Pulmonary artery endothelial cell (primary cell): ENCODE measurements around the gene PPP1R3F. TPM values are rescaled to one million over a fixed set of nuclear protein-coding genes. Genes with fewer than 3 reads are reported as not detected.
"Not testable (repeated sequence)": the region's sequence is repeated elsewhere in the genome, so short reads cannot be mapped to it uniquely, and the experiment has no call there.

ENCODE experiments used
- DNase-seq: peaks from one replicate; pipeline ENCODE4 v3.0.0-alpha.2; 2011; ENCODE audit warnings: low read depth, low spot score
- total RNA-seq: library from RNA; depleted of rRNA; stranded (reverse); fragments of >200 nt; gene quantifications from 2 replicates; pipeline ENCODE4 v1.2.3, GENCODE V29; 2014

Gene PPP1R3F
- total RNA-seq, 1 donor from 2014 or later, result 1.5 TPM

DNA sequence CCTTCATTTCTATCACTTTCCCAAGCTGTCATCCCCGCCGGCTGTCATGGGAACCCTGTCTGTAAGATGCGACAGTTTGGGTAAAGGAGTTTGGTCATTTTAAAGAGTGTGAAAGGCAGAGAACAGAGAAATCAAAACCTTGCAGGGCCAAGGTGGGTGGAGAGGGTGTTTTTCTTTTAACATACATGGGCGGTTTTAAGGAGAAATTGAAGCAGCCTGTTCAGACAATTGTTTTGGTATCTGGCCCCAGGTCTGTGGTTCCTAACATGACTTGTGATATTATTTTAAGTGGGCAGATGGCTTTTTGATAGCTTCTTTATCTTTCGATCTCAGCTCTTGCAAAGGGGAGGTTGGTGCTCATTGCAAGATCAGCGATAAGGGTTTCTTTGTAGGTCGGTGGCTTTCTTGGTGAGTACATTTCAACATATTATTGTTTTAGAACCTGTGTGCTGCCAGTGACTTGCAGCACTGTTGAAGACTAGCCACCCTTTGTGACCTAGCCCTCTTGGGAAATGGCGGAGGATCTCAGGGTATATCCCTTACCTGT, 3.7 kb downstream of the PPP1R3F start:
- DNase-seq, result no peak

DNA sequence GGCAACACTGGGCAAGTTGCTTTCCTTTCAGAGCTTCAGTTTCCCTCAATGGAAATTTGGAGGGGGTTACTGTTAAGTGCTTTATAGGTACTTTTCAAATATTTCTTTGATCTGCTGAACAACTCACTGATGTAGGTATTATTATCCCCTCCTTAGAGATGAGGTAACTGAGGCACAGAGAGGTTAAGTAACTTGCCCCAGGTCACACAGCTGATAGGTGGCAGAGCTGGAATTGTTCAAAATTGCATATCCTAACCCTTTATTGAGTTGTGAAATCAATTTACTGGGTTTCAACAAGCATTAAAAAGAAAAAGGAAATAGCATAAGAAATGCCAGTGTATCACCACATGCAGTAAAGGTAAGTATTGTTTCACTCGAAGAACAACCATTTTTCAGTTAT, 6.6 kb downstream of the PPP1R3F start:
- DNase-seq, result no peak

DNA sequence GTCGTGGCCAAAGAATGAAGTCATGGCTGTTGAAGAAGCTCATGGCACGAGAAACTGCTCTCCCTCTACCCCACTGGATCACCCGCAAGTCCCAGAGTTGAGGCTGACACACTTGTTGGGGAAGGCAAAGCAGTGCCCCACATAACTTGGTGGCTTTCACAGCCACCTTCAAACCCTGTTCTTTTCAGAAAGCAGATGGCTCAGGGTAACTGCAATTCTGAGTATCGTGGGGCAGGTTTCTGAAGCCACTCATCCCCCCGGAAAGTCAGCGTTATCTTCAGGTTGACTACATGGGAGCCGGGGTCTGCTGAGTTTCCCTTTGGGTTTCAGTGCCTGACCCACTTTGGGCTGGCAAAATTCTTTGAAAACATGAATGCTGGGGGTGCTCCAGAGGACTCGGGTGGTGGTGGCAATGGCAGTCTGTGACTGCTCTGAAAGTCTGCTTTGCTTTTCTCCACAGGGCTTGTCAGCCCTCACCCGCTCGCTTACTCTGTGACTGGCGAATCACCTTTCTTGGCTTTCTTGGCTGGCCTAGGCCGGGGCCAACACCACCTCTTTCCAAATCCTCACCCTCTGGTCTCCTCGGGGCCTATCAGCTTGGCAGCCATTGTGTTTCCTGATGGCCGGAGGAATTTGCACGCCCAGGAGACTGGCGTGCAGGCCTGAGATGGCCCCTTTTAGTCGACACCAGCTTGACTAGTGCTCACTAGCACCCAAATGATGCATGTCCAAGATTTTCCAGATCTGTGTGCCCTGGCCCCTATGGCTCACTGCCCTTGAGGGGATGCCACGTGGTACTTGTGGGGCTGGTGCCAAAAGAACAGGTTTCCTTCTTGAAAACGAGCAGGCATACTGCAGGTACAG, 7.3 kb downstream of the PPP1R3F start:
- DNase-seq, result no peak

DNA sequence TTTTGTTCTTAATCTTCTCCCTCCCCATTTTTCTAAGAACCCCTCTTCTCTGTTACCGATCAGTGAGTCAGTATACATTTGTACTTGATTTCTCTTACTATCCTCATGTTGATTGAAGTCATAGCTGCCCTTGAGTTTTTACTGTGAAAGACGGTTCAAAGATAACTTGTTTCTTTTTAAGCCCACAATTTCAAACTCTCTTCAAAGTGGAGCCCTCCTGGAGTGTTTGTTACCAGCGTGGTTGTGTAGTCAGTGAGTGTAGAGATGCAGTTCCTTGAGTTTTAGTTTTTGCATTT, 7.9 kb downstream of the PPP1R3F start:
- DNase-seq, result no peak

DNA sequence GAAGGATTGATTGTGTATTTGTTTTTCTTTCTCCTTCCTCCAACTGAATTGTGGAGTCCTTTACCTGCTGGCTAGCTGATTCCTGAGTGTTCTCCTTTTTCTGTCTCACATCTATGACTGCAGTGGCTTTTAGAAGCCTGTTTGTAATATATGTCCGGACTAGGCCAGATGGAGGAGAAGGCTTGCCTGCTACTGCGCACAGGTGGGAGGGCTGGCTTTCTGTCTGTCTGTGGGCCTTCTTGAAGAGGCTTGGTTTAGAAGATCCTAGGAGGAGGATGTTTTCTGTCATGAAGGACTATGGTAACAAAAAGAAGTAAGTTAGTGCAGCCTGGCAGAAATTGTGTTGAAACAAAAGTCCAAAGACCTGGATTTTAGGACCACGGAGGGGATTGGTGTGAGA, 8.5 kb downstream of the PPP1R3F start:
- no peak for DNase-seq

DNA sequence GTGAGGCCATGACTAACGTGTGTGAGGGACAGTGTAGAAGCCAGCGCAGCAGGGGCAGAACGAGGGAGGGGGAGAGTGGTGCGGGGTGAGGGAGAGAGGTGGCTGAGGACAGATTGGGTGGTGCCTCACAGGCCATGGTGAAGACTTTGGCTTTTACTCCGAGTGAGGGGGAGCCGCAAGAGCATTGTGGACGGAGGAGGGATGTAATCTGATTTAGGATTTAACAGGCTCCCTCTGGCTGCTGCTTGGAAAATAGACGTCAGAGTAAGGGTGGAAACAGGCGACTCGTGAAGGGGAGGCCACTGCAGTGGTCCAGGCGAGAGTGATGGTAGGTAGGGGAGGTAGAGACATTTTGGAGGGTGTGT, 13.0 kb downstream of the PPP1R3F start:
- no peak for DNase-seq

DNA sequence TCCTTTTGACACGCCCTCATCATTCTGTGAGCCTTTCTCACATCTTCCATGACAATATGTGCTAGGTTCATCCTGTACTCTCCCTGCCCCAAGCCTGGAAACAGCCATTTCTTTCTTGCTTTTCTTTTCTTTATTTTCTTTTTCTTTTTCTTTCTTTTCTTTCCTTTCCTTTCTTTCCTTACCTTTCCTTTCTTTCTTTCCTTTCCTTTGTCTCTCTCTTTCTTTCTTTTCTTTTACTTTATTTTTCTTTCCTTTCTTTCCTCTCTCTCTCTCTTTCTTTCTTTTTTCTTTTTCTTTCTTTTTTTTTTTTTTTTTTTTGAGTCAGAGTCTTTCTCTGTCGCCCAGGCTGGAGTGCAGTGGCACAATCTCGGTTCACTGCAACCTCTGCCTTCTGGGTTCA, 14.6 kb downstream of the PPP1R3F start:
- DNase-seq, result no peak

DNA sequence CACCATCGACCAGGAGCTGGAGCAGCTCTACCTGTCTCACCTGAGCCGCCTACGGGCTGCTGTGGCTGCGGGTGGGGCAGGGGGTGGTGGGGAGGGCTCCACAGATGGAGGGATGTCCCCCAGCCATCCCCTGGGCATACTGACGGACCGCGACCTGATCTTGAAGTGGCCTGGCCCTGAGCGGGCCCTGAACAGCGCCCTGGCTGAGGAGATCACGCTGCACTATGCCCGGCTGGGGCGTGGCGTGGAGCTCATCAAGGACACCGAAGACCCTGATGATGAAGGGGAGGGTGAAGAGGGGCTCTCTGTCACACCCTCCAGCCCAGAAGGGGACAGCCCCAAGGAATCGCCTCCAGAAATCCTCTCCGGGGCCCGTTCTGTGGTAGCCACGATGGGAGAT, 16.5 kb downstream of the PPP1R3F start:
- no peak for DNase-seq

DNA sequence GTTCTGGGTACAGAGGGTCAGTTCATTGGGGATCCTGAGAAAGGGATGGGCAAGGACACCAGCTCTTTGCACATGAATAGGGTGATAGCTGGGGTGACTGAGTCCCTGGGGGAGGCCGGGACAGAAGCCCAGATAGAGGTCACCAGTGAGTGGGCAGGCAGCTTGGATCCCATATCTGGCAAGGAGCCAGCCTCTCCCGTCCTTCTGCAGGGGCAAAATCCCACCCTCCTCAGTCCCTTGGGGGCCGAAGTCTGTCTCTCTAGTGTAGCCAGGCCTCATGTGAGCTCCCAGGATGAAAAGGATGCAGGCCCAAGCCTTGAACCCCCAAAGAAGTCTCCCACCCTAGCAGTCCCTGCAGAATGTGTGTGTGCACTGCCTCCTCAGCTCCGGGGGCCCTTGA, 17.0 kb downstream of the PPP1R3F start:
- no peak for DNase-seq

DNA sequence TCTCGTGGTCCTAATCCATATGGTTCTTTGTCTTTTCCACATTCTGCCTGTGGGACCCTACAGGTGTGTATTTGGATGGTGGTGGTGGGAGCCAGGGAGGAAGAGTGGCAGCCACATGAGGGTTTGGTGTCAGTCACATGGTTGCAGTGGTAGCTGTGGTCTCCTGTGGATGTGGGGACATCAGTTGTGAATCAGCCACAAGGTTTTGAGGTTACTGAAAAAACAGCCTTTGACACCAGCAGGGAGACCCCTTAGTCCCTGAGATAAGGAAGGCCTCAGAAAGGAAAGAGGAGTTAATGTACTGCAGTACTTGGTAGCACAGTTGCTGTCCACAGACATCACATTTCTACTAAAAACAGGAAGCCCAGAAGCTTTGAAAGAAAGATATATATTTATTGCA, 18.1 kb downstream of the PPP1R3F start:
- DNase-seq, result no peak

DNA sequence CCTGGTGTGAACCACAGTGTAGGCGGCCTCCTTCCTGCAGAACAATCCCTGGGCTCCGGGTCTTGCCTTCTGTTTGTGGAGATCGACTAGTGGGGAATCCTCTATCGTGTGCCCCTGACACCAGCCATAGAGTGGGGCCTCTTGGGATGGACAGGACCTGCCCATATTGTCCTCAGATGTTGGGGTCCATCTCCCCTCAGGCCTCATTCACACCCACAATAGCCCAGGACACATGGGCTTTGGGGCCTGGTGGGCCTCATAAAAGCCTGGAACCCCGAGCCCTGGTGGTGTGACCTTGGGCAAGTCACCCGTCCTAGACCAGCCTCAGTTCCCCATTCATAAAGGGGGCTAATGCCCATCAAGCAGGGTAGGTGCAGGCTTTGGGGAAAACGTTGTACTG, 20.6 kb downstream of the PPP1R3F start:
- DNase-seq, result no peak

DNA sequence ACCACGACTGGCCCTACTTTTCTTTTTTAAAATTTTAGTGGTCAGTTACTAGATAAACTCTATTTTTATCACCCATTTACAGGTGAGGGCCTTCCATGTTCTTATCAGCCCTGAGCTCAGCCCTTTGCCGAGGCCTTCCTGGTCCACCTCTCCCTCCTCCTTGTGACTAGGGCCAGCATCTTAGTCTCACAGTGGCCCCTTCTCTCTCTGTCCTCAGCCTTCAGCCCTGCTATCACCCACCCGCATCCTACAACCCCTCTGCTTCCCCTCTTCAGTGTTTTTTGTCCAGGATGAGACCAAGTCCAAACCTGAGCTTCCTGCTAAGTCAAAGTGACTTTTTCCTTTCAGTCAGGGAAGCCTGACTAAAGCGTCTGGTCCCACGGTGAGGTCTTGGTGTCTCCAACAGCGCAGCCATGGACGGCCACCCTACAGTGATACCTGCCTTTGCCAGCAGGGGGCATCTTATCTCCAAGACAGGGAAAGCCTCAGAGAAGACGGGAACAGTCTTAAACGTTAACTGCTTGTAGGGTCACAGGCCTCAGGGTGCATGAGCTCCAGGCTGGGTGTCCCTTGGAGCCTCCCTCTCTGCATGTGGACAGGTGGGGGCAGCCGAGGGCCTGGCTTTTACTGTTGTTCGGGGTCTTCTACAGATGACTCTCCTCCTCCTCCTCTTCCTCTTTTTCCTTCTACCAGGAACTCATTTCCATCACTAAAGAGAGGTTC, 22.2 kb downstream of the PPP1R3F start:
- DNase-seq, result peak; percentile 4

DNA sequence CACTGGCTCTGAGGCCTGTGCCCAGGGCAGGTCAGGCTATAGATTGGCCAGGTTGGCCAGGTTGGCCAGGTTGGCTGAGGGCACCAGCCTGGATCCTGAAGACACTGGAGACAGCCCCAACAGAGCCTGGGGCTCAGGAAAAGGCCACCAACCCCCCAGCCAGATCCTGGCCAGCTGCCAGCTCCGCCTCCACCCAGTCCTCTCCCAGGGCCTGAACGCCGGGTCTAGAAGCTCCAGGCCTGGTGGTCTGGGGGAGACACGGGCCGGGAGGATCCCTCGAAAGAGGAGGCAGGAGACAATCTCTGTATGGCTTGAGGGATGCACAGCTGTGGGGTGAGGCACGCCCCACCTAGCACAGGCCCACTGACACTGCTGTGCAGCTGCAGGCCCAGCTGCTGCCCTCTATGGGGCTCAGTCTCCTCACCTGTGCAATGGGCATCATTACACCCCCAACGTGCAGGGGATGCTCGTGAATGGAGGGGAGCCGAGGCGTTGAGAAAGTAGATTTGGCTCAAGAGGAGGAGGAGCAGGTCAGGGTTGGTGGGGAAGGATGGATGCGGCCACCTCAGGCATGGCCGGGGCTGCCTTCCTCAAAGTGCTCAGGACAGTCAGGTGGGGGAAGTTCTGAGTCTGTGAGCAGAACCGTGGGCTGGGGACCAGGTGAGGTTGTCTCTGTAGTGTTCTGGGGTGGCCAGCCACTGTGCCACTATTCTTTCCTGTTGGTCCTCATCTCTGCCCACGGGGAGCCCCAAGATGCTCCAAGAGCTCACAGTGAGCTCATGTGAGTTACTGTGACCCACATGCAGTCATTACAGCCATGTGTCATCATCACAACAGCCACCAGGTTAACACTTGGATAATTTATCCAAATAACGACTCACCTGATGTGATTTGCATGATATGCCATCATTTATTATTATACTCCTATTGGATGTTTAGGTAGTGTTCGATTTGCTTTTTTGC, 23.1 kb downstream of the PPP1R3F start:
- DNase-seq, result no peak

DNA sequence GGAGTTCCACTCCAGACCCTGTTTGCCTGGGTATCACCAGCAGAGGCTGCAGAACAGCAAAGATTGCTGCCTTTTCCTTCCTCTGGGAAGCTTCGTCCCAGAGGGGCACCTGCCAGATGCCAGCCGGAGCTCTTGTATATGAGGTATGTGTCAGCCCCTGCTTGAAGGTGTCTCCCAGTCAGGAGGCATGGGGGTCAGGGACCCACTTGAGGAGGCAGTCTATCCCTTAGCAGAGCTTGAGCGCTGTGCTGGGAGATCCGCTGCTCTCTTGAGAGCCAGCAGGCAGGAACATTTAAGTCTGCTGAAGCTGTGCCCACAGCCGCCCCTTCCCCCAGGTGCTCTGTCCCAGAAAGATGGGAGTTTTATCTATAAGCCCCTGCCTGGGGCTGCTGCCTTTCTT, 29.7 kb downstream of the PPP1R3F start:
- DNase-seq, result not testable (repeated sequence)

DNA sequence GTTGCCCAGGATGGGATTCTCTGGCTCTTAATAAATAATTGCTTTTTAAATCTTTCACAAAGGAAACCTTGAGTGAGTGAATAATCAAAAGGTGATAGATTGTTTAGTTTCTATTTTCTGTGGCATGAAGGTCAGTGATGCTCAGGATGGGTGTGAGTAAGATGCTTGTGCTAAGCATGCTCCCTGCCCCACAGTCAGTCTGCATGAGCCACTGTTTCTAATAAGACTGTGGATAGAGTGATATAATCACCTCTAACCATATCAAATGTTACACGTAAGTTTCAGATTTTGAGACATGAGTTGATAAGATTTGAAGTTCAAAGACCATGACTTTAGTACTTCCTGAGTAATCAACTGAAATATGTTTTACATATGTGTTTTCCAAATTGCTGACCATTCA, 31.1 kb downstream of the PPP1R3F start:
- DNase-seq, result no peak

DNA sequence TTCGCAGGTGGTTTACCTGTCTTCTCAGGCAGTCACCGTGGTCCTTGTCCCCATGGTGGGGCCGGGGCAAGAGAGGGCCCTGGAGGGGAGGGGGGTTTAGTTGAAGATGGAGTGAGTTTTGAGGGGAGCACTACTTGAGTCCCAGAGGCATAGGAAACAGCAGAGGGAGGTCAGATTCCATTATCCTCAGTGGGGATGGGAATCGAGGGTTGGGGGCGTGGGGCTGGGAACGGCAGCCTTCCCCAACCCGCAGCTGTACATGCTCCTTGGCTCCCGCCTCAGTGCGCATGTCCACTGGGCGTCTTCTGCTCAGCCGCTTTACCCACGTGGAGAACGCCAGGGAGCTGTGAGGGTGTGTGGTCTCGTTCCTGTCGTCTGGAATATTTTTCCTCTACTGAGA, 33.8 kb downstream of the PPP1R3F start, which contains the start of gene GAGE10:
Gene GAGE10, plus strand, starts transcription at position 301 of the 400 bp plus-strand sequence. CDS start 1,214 bp downstream, outside the sequence.
- no peak for DNase-seq

DNA sequence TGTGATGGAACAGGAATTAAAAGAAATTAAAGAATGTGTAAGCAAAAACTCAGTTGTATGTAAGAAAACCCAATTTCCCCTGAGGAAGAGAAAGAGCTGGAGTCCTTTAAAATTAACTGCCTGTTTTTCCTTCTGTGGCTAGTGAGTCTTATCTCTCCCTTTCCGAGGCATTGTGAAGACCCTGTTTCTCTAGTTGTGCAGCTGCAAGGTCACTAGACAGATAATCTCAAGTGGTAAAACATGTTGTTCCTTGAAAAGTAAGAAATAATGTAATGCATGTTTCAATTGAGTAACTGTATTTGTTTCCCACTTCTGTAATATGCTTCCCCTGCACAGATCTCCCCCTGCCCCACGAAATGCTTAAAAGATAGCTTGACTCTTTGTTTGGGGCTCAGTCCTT, 38.2 kb downstream of the PPP1R3F start:
- DNase-seq, result not testable (repeated sequence)

DNA sequence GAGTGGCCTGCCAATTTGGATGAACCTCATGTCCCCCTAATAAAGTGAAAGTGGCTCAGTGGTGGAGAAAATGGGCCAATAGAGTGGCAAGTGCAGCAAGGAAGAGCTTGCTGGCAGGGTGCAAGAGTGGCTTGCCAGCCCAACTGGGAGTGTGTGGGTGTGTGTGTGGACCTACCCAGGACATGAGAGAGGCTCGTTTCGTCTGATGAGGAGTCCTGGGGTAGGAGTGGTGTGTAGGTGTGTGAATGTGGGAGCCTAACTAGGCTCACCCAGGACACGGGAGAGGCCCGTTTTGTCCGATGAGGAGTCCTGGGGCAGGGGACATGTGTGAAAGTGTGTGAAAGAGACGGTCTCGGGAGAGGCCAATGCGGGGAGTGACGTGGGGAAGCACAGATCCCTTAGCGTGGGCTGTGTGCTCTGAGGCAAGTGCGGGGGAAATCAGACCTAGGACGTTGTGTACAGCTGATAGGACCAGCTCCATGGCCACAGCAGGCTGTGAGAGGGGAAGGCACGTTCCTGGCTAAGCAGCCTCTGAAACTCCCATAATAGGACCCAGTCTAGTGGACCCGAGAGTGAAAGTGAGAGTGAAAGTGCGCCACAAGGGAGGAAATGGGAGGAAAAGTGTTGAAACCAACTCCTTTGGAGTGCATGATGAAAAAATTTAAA, 39.1 kb downstream of the PPP1R3F start:
- no peak for DNase-seq

DNA sequence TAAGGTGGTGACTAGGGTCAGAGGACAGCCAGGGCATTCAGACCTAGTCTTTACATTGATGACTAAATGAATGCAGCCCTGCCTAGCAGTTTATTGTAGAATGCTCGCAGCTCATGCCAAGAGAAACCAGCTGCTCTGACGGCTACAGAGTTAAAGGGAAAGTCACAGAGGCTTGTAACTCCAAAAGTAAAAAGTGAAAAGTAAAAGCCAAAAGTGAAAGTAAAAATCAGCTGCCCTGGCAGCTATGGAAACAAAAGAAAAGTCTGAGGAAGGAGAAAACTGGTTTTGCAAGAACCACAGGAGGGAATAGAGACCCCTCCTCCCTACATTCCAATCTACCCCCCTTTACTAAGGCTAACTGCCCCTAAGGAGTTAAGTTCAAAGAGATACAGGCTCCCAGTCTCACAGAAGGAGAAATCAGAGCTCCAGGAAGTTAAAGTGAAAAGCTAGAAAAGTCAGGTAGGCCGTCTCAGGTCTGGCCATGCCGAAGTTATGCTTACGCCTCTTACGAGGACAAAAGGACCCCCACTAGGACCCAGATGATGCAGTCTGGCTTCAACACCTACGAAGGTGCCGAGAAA, 39.9 kb downstream of the PPP1R3F start:
- no peak for DNase-seq

DNA sequence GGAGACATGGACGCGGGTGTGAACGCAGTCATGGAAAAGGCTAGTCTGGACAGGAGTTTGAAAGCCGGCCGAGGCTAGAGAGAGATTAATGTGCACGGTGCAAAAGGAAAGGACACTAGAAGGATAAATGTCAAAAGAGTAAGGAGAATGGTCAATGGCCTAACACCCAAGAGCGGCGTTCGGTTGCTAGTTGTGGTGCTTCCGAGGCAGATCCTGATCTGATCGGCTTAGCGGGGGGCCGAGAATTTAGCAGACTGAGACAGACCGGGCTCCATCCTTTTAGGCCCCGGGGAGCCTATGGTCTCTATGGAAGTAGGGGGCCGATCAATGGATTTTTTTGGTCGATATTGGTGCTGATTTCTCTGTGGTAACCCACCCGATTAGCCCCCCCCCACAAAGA, 40.8 kb downstream of the PPP1R3F start:
- no peak for DNase-seq

DNA sequence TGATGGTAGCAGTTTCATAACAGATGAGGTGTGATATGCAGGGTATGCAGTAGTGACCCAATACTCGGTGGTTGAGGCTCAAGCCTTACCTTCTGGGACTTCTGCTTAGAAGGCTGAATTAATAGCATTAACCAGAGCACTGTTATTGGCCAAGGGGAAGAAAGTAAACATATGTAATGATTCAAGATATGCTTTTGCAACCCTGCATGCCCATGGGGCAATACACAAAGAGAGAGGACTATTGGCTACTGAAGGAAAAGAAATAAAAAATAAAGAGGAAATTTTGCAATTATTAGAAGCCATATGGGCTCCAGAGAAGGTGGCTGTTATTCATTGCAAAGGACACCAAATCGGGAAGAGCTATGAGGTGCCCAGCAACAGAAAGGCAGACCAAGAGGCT, 42.6 kb downstream of the PPP1R3F start:
- no peak for DNase-seq
